ENCODE results near the gene CACNA2D2. TPM values are rescaled to one million over a fixed set of nuclear protein-coding genes. Genes with fewer than 3 reads are reported as not detected.

CACNA2D2 gene
- total RNA-seq, 1 donor from 2014 or later = 0.53 TPM

DNA sequence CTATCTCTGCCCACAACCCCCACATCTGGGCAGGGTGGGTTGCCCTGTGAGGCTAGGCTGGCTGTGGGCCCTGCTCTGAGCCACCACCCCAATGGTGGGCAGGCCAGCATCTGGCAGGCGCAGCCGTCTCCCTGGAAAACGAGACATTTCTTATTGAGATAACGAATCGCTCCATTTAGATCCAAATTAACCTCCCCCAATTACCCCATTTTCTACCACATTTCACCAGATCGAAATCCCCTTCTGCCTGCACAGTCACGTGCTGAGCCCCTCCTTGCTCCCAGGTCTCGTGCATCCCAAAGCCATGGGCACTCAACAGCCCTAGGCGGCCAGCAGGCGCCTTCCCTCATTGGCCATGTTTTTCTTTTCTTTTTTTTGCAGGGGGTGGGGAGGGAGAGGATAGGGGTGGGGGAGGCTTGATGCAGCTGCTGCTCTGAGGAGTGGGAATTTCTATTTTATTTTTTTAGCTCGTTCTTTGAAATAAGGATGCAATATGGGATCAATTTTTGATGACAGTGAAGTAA, 91.1 kb downstream of the CACNA2D2 start:
- TF ChIP-seq, protein P1, sequence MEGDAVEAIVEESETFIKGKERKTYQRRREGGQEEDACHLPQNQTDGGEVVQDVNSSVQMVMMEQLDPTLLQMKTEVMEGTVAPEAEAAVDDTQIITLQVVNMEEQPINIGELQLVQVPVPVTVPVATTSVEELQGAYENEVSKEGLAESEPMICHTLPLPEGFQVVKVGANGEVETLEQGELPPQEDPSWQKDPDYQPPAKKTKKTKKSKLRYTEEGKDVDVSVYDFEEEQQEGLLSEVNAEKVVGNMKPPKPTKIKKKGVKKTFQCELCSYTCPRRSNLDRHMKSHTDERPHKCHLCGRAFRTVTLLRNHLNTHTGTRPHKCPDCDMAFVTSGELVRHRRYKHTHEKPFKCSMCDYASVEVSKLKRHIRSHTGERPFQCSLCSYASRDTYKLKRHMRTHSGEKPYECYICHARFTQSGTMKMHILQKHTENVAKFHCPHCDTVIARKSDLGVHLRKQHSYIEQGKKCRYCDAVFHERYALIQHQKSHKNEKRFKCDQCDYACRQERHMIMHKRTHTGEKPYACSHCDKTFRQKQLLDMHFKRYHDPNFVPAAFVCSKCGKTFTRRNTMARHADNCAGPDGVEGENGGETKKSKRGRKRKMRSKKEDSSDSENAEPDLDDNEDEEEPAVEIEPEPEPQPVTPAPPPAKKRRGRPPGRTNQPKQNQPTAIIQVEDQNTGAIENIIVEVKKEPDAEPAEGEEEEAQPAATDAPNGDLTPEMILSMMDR (IDR thresholded peaks at IDR 0.05) = no peak
- ATAC-seq (ENCODE audit: low read depth) (no peak), DNase-seq (no peak)
- Mint-ChIP-seq H3K4me1 (no peaks in the 10 kb centered on the region), H3K27ac (no peak overlapping the region), H3K36me3 (ENCODE audit: low read depth) (no peaks in the 10 kb centered on the region), H3K27me3 (peaks cover 7% of the 10 kb centered on the region), H3K9me3 (no peaks in the 10 kb centered on the region), H3K4me3 (no peak overlapping the region)
- POLR2A ChIA-PET = no interaction called here
- CTCF ChIA-PET = no interaction called here
- intact Hi-C loops (cut with micrococcal nuclease) = no loop called here

- no peak for DNase-seq
- POLR2A ChIA-PET = no interaction called here
- no peaks in the 10 kb centered on the region for H3K9me3 Mint-ChIP-seq
- intact Hi-C loops (cut with micrococcal nuclease) = no loop called here
- no peak overlapping the region for H3K4me3 Mint-ChIP-seq
- ATAC-seq (ENCODE audit: low read depth) = no peak
- H3K4me1 Mint-ChIP-seq = no peaks in the 10 kb centered on the region
- TF ChIP-seq, protein P1 (IDR thresholded peaks at IDR 0.05) = no peak
- no peaks in the 10 kb centered on the region for H3K36me3 Mint-ChIP-seq (ENCODE audit: low read depth)
- CTCF ChIA-PET = no interaction called here
- no peak overlapping the region for H3K27ac Mint-ChIP-seq
- H3K27me3 Mint-ChIP-seq = peaks cover 5% of the 10 kb centered on the region
Measured at GRCh38 chr3:50411229-50411628, 92.2 kb downstream of the CACNA2D2 start.

DNA sequence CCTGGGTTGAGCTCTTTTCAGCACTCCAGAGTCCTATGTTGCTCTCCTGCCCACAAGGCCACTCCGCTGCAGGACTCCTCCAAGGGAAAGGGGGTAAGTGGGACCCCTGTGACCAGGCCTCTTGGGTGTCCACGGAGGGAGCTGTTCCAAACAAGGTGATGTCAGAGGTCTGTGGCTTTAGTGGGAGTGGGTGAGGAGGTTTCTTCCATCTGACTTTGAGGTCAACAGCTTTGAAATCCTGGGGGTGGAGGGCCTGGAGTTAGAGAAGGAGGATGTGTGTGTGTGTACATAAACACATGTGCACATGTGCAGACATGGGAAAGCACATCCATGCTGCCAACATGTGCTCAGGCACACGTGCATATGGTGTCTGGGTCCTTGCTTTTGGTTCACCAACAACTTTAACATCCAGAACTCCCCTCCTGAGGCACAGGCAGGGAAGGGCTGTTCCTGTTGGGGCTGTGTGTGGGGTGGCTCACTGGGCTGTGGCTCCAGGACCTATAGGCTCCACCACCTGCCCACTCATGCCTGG, 92.8 kb downstream of the CACNA2D2 start:
- DNase-seq (no peak), ATAC-seq (ENCODE audit: low read depth) (no peak)
- CTCF ChIA-PET = no interaction called here
- H3K4me3 Mint-ChIP-seq = no peak overlapping the region
- H3K4me1 Mint-ChIP-seq = no peaks in the 10 kb centered on the region
- POLR2A ChIA-PET = no interaction called here
- H3K27ac Mint-ChIP-seq = no peak overlapping the region
- TF ChIP-seq, protein P1 (IDR thresholded peaks at IDR 0.05) = no peak
- H3K36me3 Mint-ChIP-seq (ENCODE audit: low read depth) = no peaks in the 10 kb centered on the region
- H3K27me3 Mint-ChIP-seq = peaks cover 5% of the 10 kb centered on the region
- no peaks in the 10 kb centered on the region for H3K9me3 Mint-ChIP-seq
- intact Hi-C loops (cut with micrococcal nuclease) = no loop called here

DNA sequence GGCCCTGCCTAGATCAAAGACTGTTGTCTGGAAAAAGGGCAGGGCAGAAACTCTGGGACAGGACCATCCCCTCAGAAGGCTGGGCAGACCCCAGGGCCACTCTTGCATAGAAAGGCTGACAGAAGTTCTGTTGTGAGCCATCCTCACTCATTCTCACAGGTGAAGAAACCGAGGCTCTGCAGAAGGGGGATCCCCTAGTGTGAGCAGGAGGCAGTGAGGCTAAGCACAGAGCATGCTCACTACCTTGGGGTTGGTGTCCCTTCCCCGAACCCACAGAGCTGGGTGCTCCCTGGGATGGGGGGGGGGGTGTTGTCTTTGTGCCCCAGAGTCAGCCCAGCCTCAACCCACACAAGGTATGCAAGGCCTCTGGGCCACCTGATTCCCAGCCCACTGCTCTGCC, 93.2 kb downstream of the CACNA2D2 start:
- no peaks in the 10 kb centered on the region for H3K9me3 Mint-ChIP-seq
- DNase-seq (no peak), ATAC-seq (ENCODE audit: low read depth) (no peak)
- no peaks in the 10 kb centered on the region for H3K36me3 Mint-ChIP-seq (ENCODE audit: low read depth)
- H3K4me1 Mint-ChIP-seq = no peaks in the 10 kb centered on the region
- H3K27me3 Mint-ChIP-seq = peaks cover 5% of the 10 kb centered on the region
- H3K4me3 Mint-ChIP-seq = no peak overlapping the region
- intact Hi-C loops (cut with micrococcal nuclease) = no loop called here
- CTCF ChIA-PET = no interaction called here
- POLR2A ChIA-PET = no interaction called here
- TF ChIP-seq, protein P1 (IDR thresholded peaks at IDR 0.05) = no peak
- no peak overlapping the region for H3K27ac Mint-ChIP-seq

GRCh38 chr3:50408443-50408944, 94.9 kb downstream of the CACNA2D2 start:
- Mint-ChIP-seq H3K4me1 (no peaks in the 10 kb centered on the region), H3K27me3 (peaks cover 7% of the 10 kb centered on the region), H3K36me3 (ENCODE audit: low read depth) (no peaks in the 10 kb centered on the region), H3K4me3 (no peak overlapping the region), H3K27ac (no peak overlapping the region), H3K9me3 (no peaks in the 10 kb centered on the region)
- TF ChIP-seq, protein P1 (IDR thresholded peaks at IDR 0.05) = no peak
- DNase-seq = no peak
- CTCF ChIA-PET = no interaction called here
- POLR2A ChIA-PET = interaction anchor here (0.7 kb wide), 1 partner anchor 1504 kb away, joined by 4 read pairs; no protein-coding TSS in a partner anchor
- ATAC-seq (ENCODE audit: low read depth) = no peak
- intact Hi-C loops (cut with micrococcal nuclease) = no loop called here

Measured in activated B cell treated with CpG ODN at 0.5 μM for 24 hours (primary cell).